DOHH2 (cell line): ENCODE measurements around the gene CARD10.

Experiments
- CTCF ChIP-seq: fragments of 200-600 bp; sonication (generic); IDR thresholded peaks from one replicate; pipeline ENCODE4 v1.5.1; 2014; ENCODE audit warnings: antibody characterized with exemption, mild to moderate bottlenecking, low read depth, low read length; ENCODE audit not compliant: poor library complexity, severe bottlenecking
- EZH2phosphoT487 ChIP-seq: fragments of 200-600 bp; sonication (generic); IDR thresholded peaks from 2 replicates; pipeline ENCODE4 v1.6.1; 2017; ENCODE audit warnings: borderline replicate concordance, mild to moderate bottlenecking, antibody characterized with exemption, low read length, moderate library complexity, mixed read lengths

DNA sequence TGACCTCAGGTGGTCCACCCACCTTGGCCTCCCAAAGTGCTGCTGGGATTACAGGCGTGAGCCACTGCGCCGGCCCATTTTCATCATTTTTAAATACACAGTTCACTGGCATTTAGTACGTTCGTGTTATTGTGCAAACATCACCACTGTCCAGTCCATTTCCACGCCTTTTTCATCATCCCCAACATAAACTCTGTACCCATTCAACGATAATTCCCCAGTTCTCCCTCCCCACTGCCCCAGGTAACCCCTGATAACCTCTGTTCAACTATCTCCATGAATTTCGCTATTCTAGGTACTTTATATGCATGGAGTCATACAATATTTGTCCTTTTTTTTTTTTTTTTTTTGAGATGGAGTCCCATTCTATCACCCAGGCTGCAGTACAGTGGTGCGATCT lies 73.7 kb downstream of the CARD10 start:
- TF ChIP-seq CTCF = no peak
- no peak for TF ChIP-seq EZH2phosphoT487
